IMR-90 (cell line): ENCODE results near the gene ATP13A5. TPM values are rescaled to one million over a fixed set of nuclear protein-coding genes. Genes with fewer than 3 reads are reported as not detected.

Source experiments
- ATAC-seq: fragments of 200-7000 bp; cut with Tn5 transposase; 2 replicates; pipeline ENCODE4 v1.9.1; 2020; ENCODE audit warnings: low read depth, mild to moderate bottlenecking, moderate library complexity
- BruUV-seq: library from RNA; stranded (reverse); fragments of 400-500 nt; replicated peaks from 2 replicates; lab custom pipeline; 2021; lab: Mats Ljungman, UMichigan
- CTCF ChIA-PET: fragments of 300-600 bp; formaldehyde crosslinking; extraction: SDS; loops from one replicate; lab custom pipeline; 2021; ENCODE audit warnings: antibody characterized with exemption; lab: Yijun Ruan, JAX
- POLR2A ChIA-PET: fragments of 300-600 bp; sonication (Branson Sonifier 250); formaldehyde crosslinking; loops from one replicate; lab custom pipeline; 2022; ENCODE audit warnings: antibody characterized with exemption; ENCODE audit not compliant: unreplicated experiment; lab: Charles Lee
- DNase-seq: peaks from one replicate; pipeline ENCODE4 v3.0.0; 2013
- H2AFZ ChIP-seq: replicated peaks from 2 replicates; pipeline ENCODE3; 2013; ENCODE audit warnings: low read length, mild to moderate bottlenecking; ENCODE audit not compliant: poor library complexity
- H2AK5ac ChIP-seq: 2 replicates; pipeline ENCODE4 v1.6.1; 2013; ENCODE audit warnings: low read depth, low read length, inconsistent platforms
- H2AK9ac ChIP-seq: replicated peaks from 2 replicates; pipeline ENCODE3; 2013; ENCODE audit warnings: mild to moderate bottlenecking, low read depth, low read length, moderate library complexity; ENCODE audit not compliant: poor library complexity
- H2BK120ac ChIP-seq: 2 replicates; pipeline ENCODE4 v1.6.1; 2013; ENCODE audit warnings: low read depth, low read length, inconsistent platforms
- H2BK15ac ChIP-seq: 3 replicates; pipeline ENCODE4 v1.6.1; 2013; ENCODE audit warnings: low read depth, low read length, inconsistent platforms
- H2BK20ac ChIP-seq: 2 replicates; pipeline ENCODE4 v1.6.1; 2013; ENCODE audit warnings: low read depth, mild to moderate bottlenecking, inconsistent platforms, low read length, moderate library complexity
- H2BK5ac ChIP-seq: 2 replicates; pipeline ENCODE4 v1.6.1; 2013; ENCODE audit warnings: mild to moderate bottlenecking, low read depth, low read length, inconsistent platforms; ENCODE audit not compliant: poor library complexity, severe bottlenecking
- H3K14ac ChIP-seq: replicated peaks from 2 replicates; pipeline ENCODE4 v1.6.1; 2013; ENCODE audit warnings: low read depth, low read length, inconsistent platforms
- H3K18ac ChIP-seq: 2 replicates; pipeline ENCODE4 v1.6.1; 2013; ENCODE audit warnings: low read depth, low read length, control low read depth
- H3K23ac ChIP-seq: 2 replicates; pipeline ENCODE4 v1.6.1; 2013; ENCODE audit warnings: low read depth, low read length, inconsistent platforms
- H3K27ac ChIP-seq: 2 replicates; pipeline ENCODE4 v1.5.1; 2013; ENCODE audit warnings: mild to moderate bottlenecking, control low read depth, low read length; ENCODE audit not compliant: insufficient read depth
- H3K27me3 ChIP-seq: 2 replicates; pipeline ENCODE4 v1.6.1; 2013; ENCODE audit warnings: low read length; ENCODE audit not compliant: control insufficient read depth, insufficient read depth
- H3K36me3 ChIP-seq: 2 replicates; pipeline ENCODE4 v1.6.1; 2013; ENCODE audit warnings: low read length, mixed read lengths; ENCODE audit not compliant: control insufficient read depth, insufficient read depth
- H3K4ac ChIP-seq: 2 replicates; pipeline ENCODE4 v1.6.1; 2013; ENCODE audit warnings: low read depth, low read length, inconsistent platforms
- H3K4me1 ChIP-seq: 2 replicates; pipeline ENCODE4 v1.6.1; 2013; ENCODE audit warnings: low read length, mixed read lengths; ENCODE audit not compliant: control insufficient read depth, insufficient read depth
- H3K4me2 ChIP-seq: 2 replicates; pipeline ENCODE4 v1.6.1; 2013; ENCODE audit warnings: low read depth, mild to moderate bottlenecking, control low read depth, low read length, moderate library complexity
- H3K4me3 ChIP-seq: 2 replicates; pipeline ENCODE4 v1.5.1; 2013; ENCODE audit warnings: low read depth, mild to moderate bottlenecking, control low read depth, low read length, moderate library complexity; ENCODE audit not compliant: insufficient read depth
- H3K56ac ChIP-seq: 2 replicates; pipeline ENCODE4 v1.6.1; 2013; ENCODE audit warnings: low read length, inconsistent platforms; ENCODE audit not compliant: insufficient read depth; ENCODE audit errors: extremely low read depth
- H3K79me1 ChIP-seq, 2 experiments: 2 replicates each; pipeline ENCODE4 v1.6.1; 2013; ENCODE audit warnings: low read length in 2 of 2, inconsistent platforms in 1 of 2, low read depth in 1 of 2
- H3K9ac ChIP-seq: 2 replicates; pipeline ENCODE4 v1.6.1; 2013; ENCODE audit warnings: low read depth, low read length, control low read depth
- H3K9me1 ChIP-seq: 2 replicates; pipeline ENCODE4 v1.6.1; 2013; ENCODE audit warnings: low read length, inconsistent platforms; ENCODE audit not compliant: insufficient read depth
- H3K9me3 ChIP-seq: 2 replicates; pipeline ENCODE4 v1.6.1; 2013; ENCODE audit warnings: low read length; ENCODE audit not compliant: control insufficient read depth, insufficient read depth
- H4K20me1 ChIP-seq: 2 replicates; pipeline ENCODE4 v1.6.1; 2013; ENCODE audit warnings: low read length, inconsistent platforms; ENCODE audit not compliant: insufficient read depth
- H4K5ac ChIP-seq: 2 replicates; pipeline ENCODE4 v1.6.1; 2013; ENCODE audit warnings: mild to moderate bottlenecking, low read depth, low read length, control low read depth
- H4K8ac ChIP-seq, 2 experiments: 2 replicates each; pipeline ENCODE4 v1.6.1; 2013; ENCODE audit warnings: low read depth in 2 of 2, low read length in 2 of 2, control low read depth in 1 of 2, inconsistent platforms in 1 of 2
- H4K91ac ChIP-seq: 2 replicates; pipeline ENCODE4 v1.6.1; 2013; ENCODE audit warnings: low read depth, low read length, inconsistent platforms; ENCODE audit not compliant: insufficient read depth
- BHLHE40 ChIP-seq: fragments of 150-350 bp; IDR thresholded peaks from 2 replicates; pipeline ENCODE4 v1.6.1; 2016; ENCODE audit warnings: mild to moderate bottlenecking, low read depth, low read length
- CEBPB ChIP-seq: IDR thresholded peaks from 2 replicates; pipeline ENCODE4 v1.6.1; 2012; ENCODE audit warnings: low read depth, low read length, improper control_type of control experiment
- CHD1 ChIP-seq: IDR thresholded peaks from 2 replicates; pipeline ENCODE4 v1.6.1; 2012; ENCODE audit warnings: low read depth, low read length, improper control_type of control experiment
- CTCF ChIP-seq: conservative IDR thresholded peaks from 2 replicates; pipeline ENCODE4 v1.5.1; 2012; ENCODE audit warnings: mild to moderate bottlenecking, low read depth, low read length, improper control_type of control experiment
- ELK1 ChIP-seq: fragments of 150-350 bp; IDR thresholded peaks from 2 replicates; pipeline ENCODE4 v1.6.1; 2016; ENCODE audit warnings: low read depth, mild to moderate bottlenecking, low read length, moderate library complexity, borderline replicate concordance
- FOS ChIP-seq: fragments of 150-350 bp; IDR thresholded peaks from 2 replicates; pipeline ENCODE4 v1.6.1; 2016; ENCODE audit warnings: low read depth, low read length
- MAFK ChIP-seq: IDR thresholded peaks from 2 replicates; pipeline ENCODE4 v1.6.1; 2012; ENCODE audit warnings: low read depth, low read length, improper control_type of control experiment
- MAZ ChIP-seq: IDR thresholded peaks from 2 replicates; pipeline ENCODE4 v1.6.1; 2012; ENCODE audit warnings: low read depth, mild to moderate bottlenecking, low read length, improper control_type of control experiment, moderate library complexity, borderline replicate concordance
- MXI1 ChIP-seq: IDR thresholded peaks from 2 replicates; pipeline ENCODE4 v1.6.1; 2012; ENCODE audit warnings: low read depth, mild to moderate bottlenecking, low read length, moderate library complexity, borderline replicate concordance
- NFE2L2 ChIP-seq: fragments of 150-350 bp; IDR thresholded peaks from 2 replicates; pipeline ENCODE4 v1.6.1; 2016; ENCODE audit warnings: low read depth, mild to moderate bottlenecking, low read length
- POLR2A ChIP-seq: IDR thresholded peaks from 2 replicates; pipeline ENCODE4 v1.6.1; 2012; ENCODE audit warnings: mild to moderate bottlenecking, low read depth, low read length
- RCOR1 ChIP-seq: IDR thresholded peaks from 2 replicates; pipeline ENCODE4 v1.6.1; 2012; ENCODE audit warnings: mild to moderate bottlenecking, low read length, improper control_type of control experiment; ENCODE audit not compliant: insufficient replicate concordance
- RFX5 ChIP-seq: IDR thresholded peaks from 2 replicates; pipeline ENCODE4 v1.8.0; 2012; ENCODE audit warnings: low read depth, mild to moderate bottlenecking, low read length, moderate library complexity
- WGBS, 2 experiments: methylation state at CpG; one replicate each; pipeline versions ENCODE4 v1.1.5 to v1.1.7; 2013; ENCODE audit warnings: missing lambda C conversion rate in 2 of 2; ENCODE audit not compliant: insufficient read length in 1 of 2; ENCODE audit errors: extremely low coverage in 2 of 2; 5-methylcytosine and 5-hydroxymethylcytosine counted together
- dilution Hi-C: fragments of 300-500 bp; cut with HindIII; formaldehyde crosslinking; loops from one replicate; pipeline ENCODE4 v1.14.3; 2018; ENCODE audit warnings: low sequenced_read_pairs; ENCODE audit not compliant: unreplicated experiment
- in situ Hi-C: fragments of 300-500 bp; cut with MboI; formaldehyde crosslinking; loops from 3 replicates; pipeline ENCODE4 v1.14.3; 2019; ENCODE audit warnings: low sequenced_read_pairs, inconsistent platforms, mixed read lengths
- intact Hi-C: fragments of 100-400 bp; cut with micrococcal nuclease; formaldehyde crosslinking; loops from 2 replicates; pipeline ENCODE4 v1.10.0; 2022
- polyA plus RNA-seq, 3 experiments: library from polyadenylated mRNA; depleted of rRNA; stranded (reverse); fragments of >200 nt; gene quantifications; 2 replicates each; pipeline ENCODE4 v1.2.3, GENCODE V29; 2012; ENCODE audit warnings: low replicate concordance in 1 of 3
- total RNA-seq: library from RNA; depleted of rRNA; stranded (reverse); fragments of >200 nt; gene quantifications from 2 replicates; pipeline ENCODE4 v1.2.3, GENCODE V29; 2012

Gene ATP13A5
- total and polyA plus RNA-seq, 2 of the 4 experiments (the other 2 are of a cell fraction): not detected

- Histone ChIP-seq H3K9me1 (no peaks in the 10 kb centered on the region), H2AK9ac (no peak overlapping the region), H4K5ac (no peak overlapping the region), H3K23ac (no peak overlapping the region), H2BK20ac (no peak overlapping the region), H2AK5ac (no peak overlapping the region), H3K18ac (no peak overlapping the region), H3K27ac (no peak overlapping the region), H4K20me1 (no peaks in the 10 kb centered on the region), H3K4ac (no peak overlapping the region), H3K4me1 (no peaks in the 10 kb centered on the region), H2BK5ac (no peak overlapping the region), H2BK15ac (no peak overlapping the region), H3K9me3 (peaks cover 9% of the 10 kb centered on the region), H3K14ac (no peak overlapping the region), H3K27me3 (no peaks in the 10 kb centered on the region), H4K8ac (no peak overlapping the region), H2BK120ac (no peak overlapping the region), H3K56ac (no peak overlapping the region), H3K79me1 (no peaks in the 10 kb centered on the region), H3K9ac (no peak overlapping the region), H4K91ac (no peak overlapping the region), H3K4me3 (no peak overlapping the region), H2AFZ (no peak overlapping the region), H3K4me2 (no peak overlapping the region), H3K36me3 (no peaks in the 10 kb centered on the region)
- BruUV-seq: no TSS peak
- dilution Hi-C loops: no loop called here
- WGBS, 2 experiments: 21% methylated on average over 2 of the region's 3 CpGs; no CpG with 5 or more reads in 1 of the 2 experiments
- ChIA-PET POLR2A (no interaction called here), CTCF (no interaction called here)
- ATAC-seq (no peak), DNase-seq (no peak)
- intact Hi-C loops: no loop called here
- TF ChIP-seq POLR2A: no peak
- no peak for TF ChIP-seq MXI1
- no peak for TF ChIP-seq CHD1
- TF ChIP-seq NFE2L2: no peak
- TF ChIP-seq FOS: no peak
- TF ChIP-seq MAFK: no peak
- no peak for TF ChIP-seq BHLHE40
- no peak for TF ChIP-seq CEBPB
- TF ChIP-seq RFX5: no peak
- TF ChIP-seq RCOR1: no peak
- TF ChIP-seq MAZ: no peak
- no peak for TF ChIP-seq ELK1
- no peak for TF ChIP-seq CTCF
- in situ Hi-C loops: no loop called here
Measured at GRCh38 chr3:193391902-193392301, 13.3 kb upstream of the ATP13A5 start.
